WTC11 (cell line): ENCODE results near the gene POLD1. TPM values are rescaled to one million over a fixed set of nuclear protein-coding genes. Genes with fewer than 3 reads are reported as not detected.

Experiments used
- ATAC-seq: fragments of 200-7000 bp; cut with Tn5 transposase; 2 replicates; pipeline ENCODE4 v1.10.0; 2021; ENCODE audit warnings: mild to moderate bottlenecking, moderate library complexity
- CTCF ChIA-PET: fragments of 300-600 bp; sonication (Branson Sonifier 250); formaldehyde crosslinking; loops from one replicate; lab custom pipeline; 2021; ENCODE audit warnings: antibody characterized with exemption; lab: Charles Lee
- POLR2A ChIA-PET: fragments of 350-600 bp; sonication (Branson Sonifier 250); formaldehyde crosslinking; loops from one replicate; lab custom pipeline; 2021; ENCODE audit warnings: antibody characterized with exemption; lab: Charles Lee
- DNase-seq: peaks from one replicate; pipeline ENCODE4 v3.0.0; 2021; ENCODE audit warnings: low spot score
- H3K27ac Mint-ChIP-seq: 2 replicates; pipeline ENCODE4 v1.8.0; 2021; ENCODE audit warnings: mixed read lengths
- H3K27me3 Mint-ChIP-seq: 2 replicates; pipeline ENCODE4 v1.8.0; 2021; ENCODE audit warnings: low read depth, mild to moderate bottlenecking, moderate library complexity, mixed read lengths
- H3K36me3 Mint-ChIP-seq: 2 replicates; pipeline ENCODE4 v1.8.0; 2021; ENCODE audit warnings: mixed read lengths
- H3K4me1 Mint-ChIP-seq: 2 replicates; pipeline ENCODE4 v1.8.0; 2022; ENCODE audit warnings: mixed read lengths
- H3K4me3 Mint-ChIP-seq: 2 replicates; pipeline ENCODE4 v1.8.0; 2021; ENCODE audit warnings: mild to moderate bottlenecking, moderate library complexity, mixed read lengths
- H3K9me3 Mint-ChIP-seq: 2 replicates; pipeline ENCODE4 v1.8.0; 2021; ENCODE audit warnings: mixed read lengths
- E2F1 ChIP-seq: sonication (generic); formaldehyde crosslinking; IDR thresholded peaks from 2 replicates; pipeline ENCODE4 v1.8.0; 2022; ENCODE audit warnings: mild to moderate bottlenecking, missing genetic modification reagents
- E2F5 ChIP-seq: sonication (generic); formaldehyde crosslinking; IDR thresholded peaks from 2 replicates; pipeline ENCODE4 v1.8.1; 2022; ENCODE audit warnings: mild to moderate bottlenecking, moderate library complexity, missing genetic modification reagents
- EMX1 ChIP-seq: fragments of 250-450 bp; sonication (Bioruptor Pico); IDR thresholded peaks from 2 replicates; pipeline ENCODE4 v1.8.0; 2021; ENCODE audit warnings: mild to moderate bottlenecking
- ERG ChIP-seq: fragments of 250-450 bp; sonication (Bioruptor Pico); IDR thresholded peaks from 2 replicates; pipeline ENCODE4 v1.8.0; 2021; ENCODE audit warnings: mild to moderate bottlenecking
- IRF2 ChIP-seq: sonication (generic); formaldehyde crosslinking; IDR thresholded peaks from 2 replicates; pipeline ENCODE4 v1.8.0; 2022; ENCODE audit warnings: low read depth, missing genetic modification reagents, borderline replicate concordance
- JUN ChIP-seq: sonication (generic); formaldehyde crosslinking; IDR thresholded peaks from 2 replicates; pipeline ENCODE4 v1.8.0; 2023; ENCODE audit warnings: mild to moderate bottlenecking, missing genetic modification reagents
- NFYB ChIP-seq: sonication (generic); formaldehyde crosslinking; conservative IDR thresholded peaks from 2 replicates; pipeline ENCODE4 v1.8.0; 2022; ENCODE audit warnings: low read depth, missing genetic modification reagents
- PRDM15 ChIP-seq: sonication (generic); formaldehyde crosslinking; IDR thresholded peaks from 2 replicates; pipeline ENCODE4 v1.8.0; 2022; ENCODE audit warnings: missing genetic modification reagents
- STAT6 ChIP-seq: sonication (generic); formaldehyde crosslinking; conservative IDR thresholded peaks from 2 replicates; pipeline ENCODE4 v1.8.1; 2023; ENCODE audit warnings: mild to moderate bottlenecking, low read depth, missing genetic modification reagents, moderate library complexity
- TEAD1 ChIP-seq: sonication (generic); formaldehyde crosslinking; IDR thresholded peaks from 2 replicates; pipeline ENCODE4 v1.8.0; 2022; ENCODE audit warnings: mild to moderate bottlenecking, missing genetic modification reagents
- TP53 ChIP-seq: sonication (generic); formaldehyde crosslinking; IDR thresholded peaks from 2 replicates; pipeline ENCODE4 v1.8.1; 2023; ENCODE audit warnings: mild to moderate bottlenecking, missing genetic modification reagents
- USF2 ChIP-seq: sonication (generic); formaldehyde crosslinking; IDR thresholded peaks from 2 replicates; pipeline ENCODE4 v1.8.1; 2023; ENCODE audit warnings: mild to moderate bottlenecking, missing genetic modification reagents, moderate library complexity
- ZNF121 ChIP-seq: sonication (generic); formaldehyde crosslinking; IDR thresholded peaks from 2 replicates; pipeline ENCODE4 v1.8.0; 2023; ENCODE audit warnings: missing genetic modification reagents
- ZNF423 ChIP-seq: fragments of 250-450 bp; sonication (Bioruptor Pico); IDR thresholded peaks from 2 replicates; pipeline ENCODE4 v2.1.2; 2022; ENCODE audit warnings: mild to moderate bottlenecking, moderate library complexity
- ZNF512 ChIP-seq: sonication (generic); formaldehyde crosslinking; IDR thresholded peaks from 2 replicates; pipeline ENCODE4 v1.8.1; 2022; ENCODE audit warnings: missing genetic modification reagents, borderline replicate concordance
- total RNA-seq: library from RNA; stranded (reverse); gene quantifications from 3 replicates; pipeline ENCODE4 v1.2.3, GENCODE V29; 2021
- TF ChIP-seq, protein P1 (sequence below): sonication (generic); formaldehyde crosslinking; IDR thresholded peaks from 2 replicates; pipeline ENCODE4 v1.8.0; 2023; ENCODE audit warnings: missing genetic modification reagents, mild to moderate bottlenecking, borderline replicate concordance

POLD1 gene
- total RNA-seq, 1 experiment from 2014 or later: 163 TPM

GRCh38 chr19:50433201-50434180, 49.3 kb downstream of the POLD1 start:
- ATAC-seq (no peak), DNase-seq (no peak)
- ChIA-PET POLR2A (no interaction called here), CTCF (interaction anchor here (0.6 to 1.4 kb wide), 2 partner anchors 104 to 285 kb away, joined by 3 to 6 read pairs; no protein-coding TSS in a partner anchor)
- TF ChIP-seq, protein P1, sequence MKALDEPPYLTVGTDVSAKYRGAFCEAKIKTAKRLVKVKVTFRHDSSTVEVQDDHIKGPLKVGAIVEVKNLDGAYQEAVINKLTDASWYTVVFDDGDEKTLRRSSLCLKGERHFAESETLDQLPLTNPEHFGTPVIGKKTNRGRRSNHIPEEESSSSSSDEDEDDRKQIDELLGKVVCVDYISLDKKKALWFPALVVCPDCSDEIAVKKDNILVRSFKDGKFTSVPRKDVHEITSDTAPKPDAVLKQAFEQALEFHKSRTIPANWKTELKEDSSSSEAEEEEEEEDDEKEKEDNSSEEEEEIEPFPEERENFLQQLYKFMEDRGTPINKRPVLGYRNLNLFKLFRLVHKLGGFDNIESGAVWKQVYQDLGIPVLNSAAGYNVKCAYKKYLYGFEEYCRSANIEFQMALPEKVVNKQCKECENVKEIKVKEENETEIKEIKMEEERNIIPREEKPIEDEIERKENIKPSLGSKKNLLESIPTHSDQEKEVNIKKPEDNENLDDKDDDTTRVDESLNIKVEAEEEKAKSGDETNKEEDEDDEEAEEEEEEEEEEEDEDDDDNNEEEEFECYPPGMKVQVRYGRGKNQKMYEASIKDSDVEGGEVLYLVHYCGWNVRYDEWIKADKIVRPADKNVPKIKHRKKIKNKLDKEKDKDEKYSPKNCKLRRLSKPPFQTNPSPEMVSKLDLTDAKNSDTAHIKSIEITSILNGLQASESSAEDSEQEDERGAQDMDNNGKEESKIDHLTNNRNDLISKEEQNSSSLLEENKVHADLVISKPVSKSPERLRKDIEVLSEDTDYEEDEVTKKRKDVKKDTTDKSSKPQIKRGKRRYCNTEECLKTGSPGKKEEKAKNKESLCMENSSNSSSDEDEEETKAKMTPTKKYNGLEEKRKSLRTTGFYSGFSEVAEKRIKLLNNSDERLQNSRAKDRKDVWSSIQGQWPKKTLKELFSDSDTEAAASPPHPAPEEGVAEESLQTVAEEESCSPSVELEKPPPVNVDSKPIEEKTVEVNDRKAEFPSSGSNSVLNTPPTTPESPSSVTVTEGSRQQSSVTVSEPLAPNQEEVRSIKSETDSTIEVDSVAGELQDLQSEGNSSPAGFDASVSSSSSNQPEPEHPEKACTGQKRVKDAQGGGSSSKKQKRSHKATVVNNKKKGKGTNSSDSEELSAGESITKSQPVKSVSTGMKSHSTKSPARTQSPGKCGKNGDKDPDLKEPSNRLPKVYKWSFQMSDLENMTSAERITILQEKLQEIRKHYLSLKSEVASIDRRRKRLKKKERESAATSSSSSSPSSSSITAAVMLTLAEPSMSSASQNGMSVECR (CRISPR knock-in tag): no peak
- no peak for TF ChIP-seq STAT6
- no peak for TF ChIP-seq ZNF121
- no peak for TF ChIP-seq EMX1
- no peak for TF ChIP-seq E2F5 (CRISPR knock-in tag)
- TF ChIP-seq TEAD1: no peak
- no peak for TF ChIP-seq IRF2 (CRISPR knock-in tag)
- Mint-ChIP-seq H3K4me1 (peaks cover 31% of the 10 kb centered on the region), H3K4me3 (peak overlapping the region; percentile 75), H3K9me3 (no peaks in the 10 kb centered on the region), H3K27ac (peak overlapping the region; percentile 65; the same call in 1 of the 2 replicates), H3K27me3 (peaks cover 39% of the 10 kb centered on the region), H3K36me3 (no peaks in the 10 kb centered on the region)

DNA sequence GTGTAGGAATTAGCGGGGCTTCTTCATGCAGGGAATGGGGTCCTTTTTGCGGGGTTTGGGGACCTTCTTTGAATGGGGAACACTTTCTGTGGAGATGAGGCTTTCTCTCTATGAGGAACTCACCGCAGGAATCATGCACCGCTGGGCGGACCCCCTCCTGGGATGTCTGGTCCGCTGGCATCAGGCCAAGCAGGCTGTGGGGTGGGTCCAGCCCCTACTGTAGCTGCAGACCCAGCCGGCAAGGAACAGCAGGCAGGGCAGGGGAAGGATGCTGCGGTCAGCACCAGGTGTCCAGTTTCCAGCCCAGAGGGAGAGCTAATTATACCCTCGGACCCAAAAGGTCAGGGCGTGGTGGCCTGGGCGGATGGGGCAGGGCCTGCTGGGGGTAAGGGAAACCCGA, 50.4 kb downstream of the POLD1 start:
- ChIA-PET CTCF (no interaction called here), POLR2A (no interaction called here)
- no peak overlapping the region for H3K27ac Mint-ChIP-seq
- peak overlapping the region; percentile 24; the same call in 1 of the 2 replicates for H3K4me3 Mint-ChIP-seq
- H3K36me3 Mint-ChIP-seq: no peaks in the 10 kb centered on the region
- DNase-seq (no peak), ATAC-seq (no peak)
- H3K4me1 Mint-ChIP-seq: peaks cover 25% of the 10 kb centered on the region
- H3K9me3 Mint-ChIP-seq: no peaks in the 10 kb centered on the region
- peaks cover 31% of the 10 kb centered on the region for H3K27me3 Mint-ChIP-seq
- TF ChIP-seq USF2 (no peak), TEAD1 (no peak), TP53 (CRISPR knock-in tag) (no peak), ZNF512 (no peak), JUN (CRISPR knock-in tag) (no peak), E2F1 (CRISPR knock-in tag) (no peak), NFYB (CRISPR knock-in tag) (no peak), ZNF423 (CRISPR knock-in tag) (no peak), PRDM15 (CRISPR knock-in tag) (no peak), ERG (CRISPR knock-in tag) (no peak)
